Subcutaneous adipose tissue (tissue), 4 donors: Measurements from ENCODE around the gene ZDHHC11. TPM values are rescaled to one million over a fixed set of nuclear protein-coding genes. Genes with fewer than 3 reads are reported as not detected.

Experiments
- total RNA-seq, 4 donors: library from RNA; depleted of rRNA; stranded (reverse); fragments of >200 nt; gene quantifications; one replicate each; pipeline ENCODE4 v1.1.0, GENCODE V29; 2016
- TF ChIP-seq, protein P1 (sequence below): fragments of 450-650 bp; IDR thresholded peaks from one replicate; pipeline ENCODE4 v1.5.1; 2016; ENCODE audit warnings: low read depth, mild to moderate bottlenecking, control low read depth, antibody characterized with exemption, moderate library complexity

ZDHHC11 gene
- total RNA-seq, 4 donors from 2014 or later, result 0.88 to 4.5 (median 1.3) TPM

DNA sequence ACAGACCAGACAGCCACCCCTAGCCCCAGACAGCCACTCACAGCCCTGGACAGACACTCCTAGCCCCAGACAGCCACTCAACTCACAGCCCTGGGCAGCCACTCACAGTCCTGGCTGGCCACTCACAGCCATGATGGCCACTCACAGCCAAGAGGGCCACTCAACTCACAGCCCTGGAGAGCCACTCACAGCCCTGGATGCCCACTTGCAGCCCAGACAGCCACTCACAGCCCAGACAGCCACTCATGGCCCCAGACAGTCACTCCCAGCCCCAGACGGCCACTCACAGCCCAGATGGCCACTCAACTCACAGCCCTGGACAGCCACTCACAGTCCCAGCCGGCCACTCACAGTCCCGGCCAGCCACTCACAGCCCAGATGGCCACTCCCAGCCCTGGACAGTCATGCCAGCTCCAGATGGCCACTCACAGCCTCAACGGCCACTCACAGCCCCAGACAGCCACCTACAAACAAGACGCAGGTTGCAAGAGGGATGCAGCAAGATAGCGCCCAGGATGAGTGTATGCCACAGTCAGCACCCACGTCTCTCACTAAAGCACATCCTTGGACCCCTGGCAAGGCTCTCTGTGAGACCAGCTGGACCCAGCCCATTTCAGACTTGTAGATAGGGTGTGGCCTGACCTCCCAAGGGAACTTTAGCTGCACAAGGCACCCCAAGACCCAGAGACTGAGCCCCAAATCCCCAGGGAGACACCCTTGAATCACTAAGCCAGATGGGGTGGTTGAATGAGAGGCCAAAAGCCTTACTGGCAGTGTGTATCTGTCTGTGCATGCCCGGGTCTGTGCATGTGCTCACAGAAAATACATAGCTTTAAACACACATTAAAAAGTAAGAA lies 88.7 kb downstream of the ZDHHC11 start:
- TF ChIP-seq, protein P1, sequence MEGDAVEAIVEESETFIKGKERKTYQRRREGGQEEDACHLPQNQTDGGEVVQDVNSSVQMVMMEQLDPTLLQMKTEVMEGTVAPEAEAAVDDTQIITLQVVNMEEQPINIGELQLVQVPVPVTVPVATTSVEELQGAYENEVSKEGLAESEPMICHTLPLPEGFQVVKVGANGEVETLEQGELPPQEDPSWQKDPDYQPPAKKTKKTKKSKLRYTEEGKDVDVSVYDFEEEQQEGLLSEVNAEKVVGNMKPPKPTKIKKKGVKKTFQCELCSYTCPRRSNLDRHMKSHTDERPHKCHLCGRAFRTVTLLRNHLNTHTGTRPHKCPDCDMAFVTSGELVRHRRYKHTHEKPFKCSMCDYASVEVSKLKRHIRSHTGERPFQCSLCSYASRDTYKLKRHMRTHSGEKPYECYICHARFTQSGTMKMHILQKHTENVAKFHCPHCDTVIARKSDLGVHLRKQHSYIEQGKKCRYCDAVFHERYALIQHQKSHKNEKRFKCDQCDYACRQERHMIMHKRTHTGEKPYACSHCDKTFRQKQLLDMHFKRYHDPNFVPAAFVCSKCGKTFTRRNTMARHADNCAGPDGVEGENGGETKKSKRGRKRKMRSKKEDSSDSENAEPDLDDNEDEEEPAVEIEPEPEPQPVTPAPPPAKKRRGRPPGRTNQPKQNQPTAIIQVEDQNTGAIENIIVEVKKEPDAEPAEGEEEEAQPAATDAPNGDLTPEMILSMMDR, result no peak

DNA sequence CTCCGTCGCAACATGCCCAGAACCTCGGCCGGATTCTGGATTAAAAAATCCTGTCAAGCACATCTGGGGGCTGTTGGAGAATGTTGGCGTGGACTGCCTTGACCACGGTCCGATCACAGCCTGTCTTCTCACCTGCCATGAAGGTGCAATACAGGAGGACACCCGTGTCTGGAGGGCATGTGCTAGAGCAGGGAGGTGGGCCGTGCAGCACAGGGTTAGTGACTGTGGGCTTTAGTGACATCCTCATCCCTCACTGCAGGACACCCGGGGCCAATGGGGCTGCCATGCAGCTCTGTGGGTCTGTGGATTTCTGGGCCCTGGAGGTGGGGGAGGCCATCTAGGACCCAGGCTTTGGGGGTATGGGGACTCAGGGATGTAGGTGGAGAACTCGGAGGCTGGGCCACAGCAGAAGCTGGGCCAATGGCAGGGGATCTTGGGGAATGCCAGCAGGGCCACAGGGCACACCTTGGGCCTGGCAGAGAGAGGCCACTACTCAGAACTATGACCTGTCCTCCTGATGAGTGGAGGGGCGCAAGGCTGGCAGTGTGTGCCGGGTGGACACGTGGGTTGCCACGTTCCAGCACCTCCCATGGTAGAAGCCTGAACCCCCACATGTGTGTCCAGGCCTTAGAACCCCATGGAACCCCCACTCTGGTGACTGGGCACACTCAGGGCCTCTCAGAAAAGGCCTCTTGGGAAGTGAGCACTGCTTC lies 89.6 kb downstream of the ZDHHC11 start:
- TF ChIP-seq, protein P1, result no peak

DNA sequence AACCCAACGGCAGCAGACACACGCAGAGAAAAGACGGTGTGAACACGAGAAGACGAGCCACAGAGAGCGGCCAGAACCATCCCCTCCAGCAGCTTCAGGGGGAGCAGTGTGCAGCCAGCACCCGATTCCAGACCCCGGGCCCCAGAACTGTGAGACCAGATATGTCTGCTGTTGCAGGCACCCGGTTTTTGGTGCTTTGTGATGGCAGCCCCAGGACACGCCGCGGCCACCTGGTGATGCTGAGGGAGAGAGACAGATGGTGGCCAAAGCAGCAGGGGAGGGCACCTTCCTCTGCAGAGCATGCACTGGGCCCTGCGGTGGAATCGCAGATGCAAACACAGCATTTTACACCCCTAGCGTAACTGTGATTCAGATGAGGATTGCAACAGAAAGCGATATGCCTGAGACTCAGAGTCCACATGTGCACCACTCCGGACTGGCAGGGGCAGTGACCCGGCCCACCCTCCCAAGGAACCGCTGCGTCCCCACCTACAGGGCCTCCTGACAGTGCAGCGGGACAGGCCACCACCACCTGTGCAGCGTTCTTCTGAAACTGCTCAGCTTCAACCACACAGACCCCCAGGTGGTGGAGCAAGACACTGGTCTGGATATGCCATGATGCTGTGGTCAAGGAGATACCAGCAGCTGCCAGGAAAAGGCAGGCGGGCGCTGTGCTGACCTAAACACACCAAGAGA lies 90.3 kb downstream of the ZDHHC11 start:
- TF ChIP-seq, protein P1, result no peak

DNA sequence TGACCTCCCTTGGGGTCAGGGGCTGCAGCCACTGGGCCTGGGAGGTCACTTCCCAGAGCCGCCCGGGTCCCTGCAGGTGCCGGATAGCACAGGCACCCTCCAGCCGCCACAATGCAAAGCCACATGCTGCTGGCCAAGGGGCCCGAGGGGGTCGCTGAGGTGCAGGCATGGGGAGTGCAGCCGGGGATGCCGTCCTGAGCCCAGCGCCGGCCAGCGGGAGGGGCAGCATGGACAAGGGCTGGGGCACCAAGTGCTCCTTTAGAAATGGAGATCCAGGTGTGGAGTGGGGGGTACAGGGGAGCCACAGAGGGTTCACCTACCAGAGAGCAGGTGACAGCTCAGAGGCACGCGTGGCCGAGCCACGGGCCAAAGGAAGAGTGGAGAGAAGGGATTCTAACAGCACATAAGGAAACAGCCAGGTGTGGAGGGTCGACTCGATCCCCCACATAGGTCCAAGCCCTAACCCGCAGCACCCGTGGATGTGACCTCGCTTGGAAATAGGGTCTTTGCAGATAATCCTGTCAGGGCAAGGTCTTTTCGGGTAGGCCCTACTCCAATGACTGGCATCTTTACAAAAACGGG lies 90.9 kb downstream of the ZDHHC11 start:
- TF ChIP-seq, protein P1, result no peak

DNA sequence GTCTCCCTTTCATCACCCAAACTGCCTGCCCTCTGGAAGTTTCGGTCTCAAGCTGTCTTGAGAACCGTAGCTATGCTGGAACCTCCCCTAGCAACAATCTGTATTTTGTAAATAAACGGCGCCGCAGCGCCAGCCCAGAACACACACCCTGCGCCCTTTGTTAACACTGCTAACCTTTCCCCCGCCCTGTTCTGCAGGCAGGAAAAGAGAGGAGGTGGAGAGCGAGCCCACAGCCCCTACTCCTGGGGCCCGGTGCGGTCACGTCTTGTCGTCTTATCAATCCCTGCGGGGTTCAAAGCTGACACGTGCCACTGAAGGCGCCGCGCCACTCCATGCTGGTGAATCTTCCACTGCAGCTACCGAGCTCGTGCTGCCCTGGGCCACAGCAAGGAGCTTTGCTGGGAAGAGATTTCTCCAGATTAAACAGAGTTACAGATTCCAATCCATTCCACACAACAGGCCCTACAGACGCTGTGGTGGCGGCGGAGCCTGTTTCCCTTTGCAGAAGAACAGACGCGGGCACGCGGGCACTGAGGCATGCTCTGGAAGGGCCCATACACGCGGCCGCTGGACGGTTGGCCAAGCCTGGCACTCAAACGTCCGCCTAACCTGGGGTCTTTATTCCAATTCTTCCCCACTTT lies 91.6 kb downstream of the ZDHHC11 start:
- TF ChIP-seq, protein P1, result no peak

DNA sequence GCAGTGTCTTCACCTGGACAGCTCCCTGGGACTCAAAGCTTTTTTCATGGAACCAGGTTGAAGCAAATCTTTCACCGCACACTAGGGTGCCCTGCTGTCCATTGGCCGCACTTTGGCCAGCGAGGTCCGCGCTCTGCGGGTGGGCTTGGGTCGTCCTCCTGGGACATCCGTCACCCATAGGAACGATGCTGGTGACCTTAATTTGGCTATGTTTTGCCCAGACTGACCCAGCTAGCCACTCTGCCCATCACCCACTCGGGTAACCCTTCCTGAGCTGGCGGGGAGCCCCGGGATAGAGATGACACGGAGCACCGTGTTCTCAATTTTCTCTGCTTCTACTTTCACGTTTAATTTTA lies 92.1 kb downstream of the ZDHHC11 start:
- TF ChIP-seq, protein P1, result no peak
